Measurements from ENCODE around the gene P2RX1. TPM values are rescaled to one million over a fixed set of nuclear protein-coding genes. Genes with fewer than 3 reads are reported as not detected.
A peak's percentile ranks its signal among the peaks of the same experiment; 100 is the strongest.

Gene P2RX1
- total RNA-seq, 1 donor from 2014 or later, result 8.7 TPM

- ATAC-seq (peak; percentile 60 to 74), DNase-seq (peak; percentile 93)
- H3K27ac ChIP-seq, result peak overlapping the region; percentile 80
- intact Hi-C loops (cut with DNase I), result no loop called here
- no peak for TF ChIP-seq CTCF (IDR thresholded peaks at IDR 0.05)
- H3K9me3 ChIP-seq, result no peaks in the 10 kb centered on the region
- peak overlapping the region; percentile 84 for H3K4me3 ChIP-seq
- H3K4me1 ChIP-seq, result peaks cover 67% of the 10 kb centered on the region
- H3K27me3 ChIP-seq (ENCODE audit: low read depth), result no peaks in the 10 kb centered on the region
- no peaks in the 10 kb centered on the region for H3K36me3 ChIP-seq
Observed at GRCh38 chr17:3892095-3892998, 23.9 kb downstream of the P2RX1 start.

DNA sequence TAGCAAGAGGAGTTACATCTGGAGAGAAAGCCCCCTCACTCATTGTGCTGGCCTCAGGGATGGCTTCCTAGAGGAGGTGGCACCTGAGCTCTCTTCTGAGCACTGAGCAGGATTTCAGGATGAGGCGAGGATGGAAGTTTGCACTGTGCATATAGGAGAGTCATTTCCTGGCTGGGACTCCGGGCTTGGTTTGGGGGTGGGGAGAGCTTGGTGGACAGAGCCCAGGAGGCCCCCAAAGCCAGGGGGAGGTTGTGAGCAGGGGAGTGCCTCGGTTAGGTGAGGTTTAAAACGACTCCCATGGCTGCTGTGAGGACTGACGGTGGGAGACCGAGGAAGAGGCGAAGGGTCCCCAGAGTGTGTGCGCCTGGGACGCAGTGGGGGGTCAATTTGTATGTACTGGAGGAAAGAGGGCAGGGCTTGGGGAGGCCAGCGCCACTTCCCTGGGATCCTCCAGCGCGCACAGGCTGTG is 24.6 kb downstream of the P2RX1 start:
- peaks cover 74% of the 10 kb centered on the region for H3K4me1 ChIP-seq

GRCh38 chr17:3890878-3891219 is 25.4 kb downstream of the P2RX1 start:
- H3K27ac ChIP-seq, result no peak overlapping the region
- DNase-seq, result no peak
- no peaks in the 10 kb centered on the region for H3K27me3 ChIP-seq (ENCODE audit: low read depth)
- H3K9me3 ChIP-seq, result no peaks in the 10 kb centered on the region
- H3K4me1 ChIP-seq, result peaks cover 76% of the 10 kb centered on the region
- no peak for ATAC-seq
- H3K36me3 ChIP-seq, result no peaks in the 10 kb centered on the region
- intact Hi-C loops (cut with DNase I), result no loop called here
- no peak for TF ChIP-seq CTCF (IDR thresholded peaks at IDR 0.05)
- no peak overlapping the region for H3K4me3 ChIP-seq

More for the DNA sequence above, 24.6 kb downstream of the P2RX1 start:
- no peak for DNase-seq
- H3K36me3 ChIP-seq, result no peaks in the 10 kb centered on the region
- peak overlapping the region; percentile 84 for H3K4me3 ChIP-seq
- TF ChIP-seq CTCF (IDR thresholded peaks at IDR 0.05), result no peak
- H3K9me3 ChIP-seq, result no peaks in the 10 kb centered on the region
- H3K27me3 ChIP-seq (ENCODE audit: low read depth), result no peaks in the 10 kb centered on the region
- no peak for ATAC-seq
- intact Hi-C loops (cut with DNase I), result no loop called here
- peak overlapping the region; percentile 80 for H3K27ac ChIP-seq

- H3K27ac ChIP-seq, result no peak overlapping the region
- H3K4me3 ChIP-seq, result no peak overlapping the region
- peaks cover 3% of the 10 kb centered on the region for H3K36me3 ChIP-seq
- ATAC-seq (no peak), DNase-seq (peak; percentile 70)
- intact Hi-C loops (cut with DNase I), result no loop called here
- H3K9me3 ChIP-seq, result no peaks in the 10 kb centered on the region
- H3K4me1 ChIP-seq, result peaks cover 76% of the 10 kb centered on the region
- H3K27me3 ChIP-seq (ENCODE audit: low read depth), result no peaks in the 10 kb centered on the region
- no peak for TF ChIP-seq CTCF (IDR thresholded peaks at IDR 0.05)
Observed at GRCh38 chr17:3890082-3890877, 26.0 kb downstream of the P2RX1 start.

DNA sequence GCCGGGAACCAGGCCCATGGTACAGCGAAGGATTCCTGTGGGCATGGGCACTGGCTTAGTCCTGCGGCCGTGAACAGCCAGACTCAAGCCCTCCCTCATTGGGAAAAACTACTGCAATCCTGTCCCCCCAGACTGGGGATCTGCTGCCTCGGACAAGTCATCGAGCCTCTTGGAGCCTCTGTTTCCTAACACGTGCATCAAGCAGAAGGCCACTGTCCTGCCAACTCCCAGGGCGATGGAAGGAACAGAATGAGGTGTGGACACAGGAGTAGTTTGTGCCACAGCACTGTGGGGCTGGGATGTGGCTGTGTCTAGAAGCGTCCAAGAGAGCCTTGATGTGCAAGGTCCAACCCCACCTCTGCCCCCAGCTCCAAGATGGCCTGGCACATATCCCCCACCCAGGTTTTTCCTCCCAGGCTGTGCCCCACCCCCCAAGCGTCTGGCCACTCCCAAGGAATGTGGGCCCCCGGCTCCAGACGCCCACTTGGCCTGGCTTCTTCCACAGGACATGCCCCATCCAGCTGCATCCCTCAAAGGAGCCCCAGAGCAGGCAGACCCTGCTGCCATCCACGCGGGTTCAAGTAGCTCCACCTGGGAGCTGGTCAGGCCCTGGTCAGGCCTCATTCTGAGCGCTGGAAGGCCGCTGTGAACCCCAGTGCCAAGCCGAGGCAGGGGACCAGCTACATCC is 26.8 kb downstream of the P2RX1 start:
- DNase-seq (no peak), ATAC-seq (no peak)
- Histone ChIP-seq H3K4me1 (peaks cover 69% of the 10 kb centered on the region), H3K27me3 (ENCODE audit: low read depth) (no peaks in the 10 kb centered on the region), H3K27ac (no peak overlapping the region), H3K9me3 (no peaks in the 10 kb centered on the region), H3K36me3 (peaks cover 11% of the 10 kb centered on the region), H3K4me3 (no peak overlapping the region)
- intact Hi-C loops (cut with DNase I), result no loop called here
- no peak for TF ChIP-seq CTCF (IDR thresholded peaks at IDR 0.05)

Data from lower lobe of right lung (tissue), 2 donors.